SIG-M5 treated with dmso at 0.1 percent for 504 hours (cell line): ENCODE data around the gene KCTD2.
"Not testable (repeated sequence)": the region's sequence is repeated elsewhere in the genome, so short reads cannot be mapped to it uniquely, and the experiment has no call there.

Experiments used
- DNase-seq: peaks from one replicate; lab custom pipeline; 2025; ENCODE audit not compliant: unreplicated experiment; lab: John Stamatoyannopoulos, UW

The KCTD2 gene

DNA sequence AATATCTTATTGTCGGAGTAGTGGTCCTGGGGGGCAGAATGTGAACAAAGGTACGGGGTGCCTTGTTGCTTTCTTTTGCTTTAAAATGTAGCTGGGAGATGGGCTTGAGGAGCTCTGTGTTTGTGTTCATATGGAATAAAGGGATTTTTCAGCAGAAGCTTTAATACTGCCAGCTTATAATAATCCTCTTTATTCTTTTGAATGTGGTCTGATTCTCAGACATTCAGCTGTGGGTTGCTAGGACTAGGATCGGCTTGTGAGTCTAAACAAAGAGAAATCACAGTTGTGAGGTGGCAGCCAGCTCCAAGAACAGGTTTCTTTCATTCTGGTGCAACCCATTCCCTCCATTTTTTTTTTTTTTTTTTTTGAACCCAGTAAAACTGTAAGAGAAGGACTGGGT lies 27.3 kb upstream of the KCTD2 start:
- DNase-seq: no peak

DNA sequence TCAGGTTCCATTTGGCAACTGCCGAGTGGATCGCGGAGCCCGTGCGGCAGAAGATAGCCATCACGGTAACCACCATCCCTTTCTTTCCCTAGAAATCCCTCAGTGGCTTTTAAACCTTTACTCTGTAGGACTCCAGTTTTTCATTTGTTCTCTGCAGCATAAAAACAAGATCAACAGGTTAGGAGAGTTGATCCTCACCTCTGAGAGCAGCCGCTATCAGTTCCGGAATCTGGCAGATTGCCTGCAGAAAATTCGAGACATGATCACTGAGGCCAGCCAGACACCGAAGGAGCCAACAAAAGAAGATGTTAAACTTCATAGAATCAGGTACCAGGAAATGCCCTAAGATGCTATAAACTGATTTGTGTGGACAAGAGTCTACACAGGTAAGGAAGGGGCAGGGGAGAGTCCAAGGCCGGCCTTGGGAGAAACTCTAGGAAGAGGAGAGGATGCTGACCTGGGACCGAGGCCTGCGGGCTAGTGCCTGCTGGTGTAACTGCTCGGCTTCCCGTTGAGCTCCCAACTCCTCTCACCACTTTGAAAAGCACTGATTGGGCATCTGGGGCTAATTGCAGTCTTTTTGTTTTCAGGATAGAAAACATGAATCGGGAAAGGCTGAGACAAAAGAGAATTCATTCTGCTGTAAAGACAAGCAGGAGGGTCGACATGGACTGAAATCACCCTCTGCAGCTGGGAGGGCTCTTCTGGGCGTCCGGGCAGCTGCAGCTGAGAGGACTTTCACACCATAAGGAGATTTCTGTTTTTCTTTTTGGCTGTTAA lies 26.5 kb upstream of the KCTD2 start:
- DNase-seq: no peak

DNA sequence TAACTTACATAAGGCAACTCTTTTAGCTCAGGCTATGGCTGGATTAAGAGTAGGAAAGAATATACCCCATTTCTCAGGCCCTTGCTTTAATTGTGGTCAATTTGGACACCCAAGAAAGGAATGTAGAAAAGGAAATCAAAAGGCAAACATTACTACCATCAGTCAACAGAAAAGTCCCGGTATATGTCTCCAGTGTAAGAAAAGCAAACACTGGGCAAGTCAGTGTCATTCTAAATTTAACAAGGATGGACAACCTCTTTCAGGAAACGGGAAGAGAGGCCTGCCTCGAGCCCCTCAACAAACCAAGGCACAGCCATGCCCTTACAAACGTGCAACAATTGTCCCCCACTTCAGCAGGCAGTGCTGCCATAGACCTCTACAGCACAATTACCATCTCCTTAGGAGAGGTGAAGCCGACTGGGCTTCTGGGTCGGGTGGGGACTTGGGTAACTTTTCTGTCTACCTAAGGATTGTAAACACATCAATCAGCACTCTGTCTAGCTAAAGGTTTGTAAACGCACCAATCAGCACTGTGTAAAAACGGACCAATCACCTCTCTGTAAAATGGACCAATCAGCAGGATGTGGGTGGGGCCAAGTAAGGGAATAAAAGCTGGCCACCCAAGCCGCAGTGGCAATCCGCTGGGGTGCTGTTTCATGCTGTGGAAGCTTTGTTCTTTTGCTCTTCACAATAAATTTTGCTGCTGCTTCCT lies 22.2 kb upstream of the KCTD2 start:
- no peak for DNase-seq

DNA sequence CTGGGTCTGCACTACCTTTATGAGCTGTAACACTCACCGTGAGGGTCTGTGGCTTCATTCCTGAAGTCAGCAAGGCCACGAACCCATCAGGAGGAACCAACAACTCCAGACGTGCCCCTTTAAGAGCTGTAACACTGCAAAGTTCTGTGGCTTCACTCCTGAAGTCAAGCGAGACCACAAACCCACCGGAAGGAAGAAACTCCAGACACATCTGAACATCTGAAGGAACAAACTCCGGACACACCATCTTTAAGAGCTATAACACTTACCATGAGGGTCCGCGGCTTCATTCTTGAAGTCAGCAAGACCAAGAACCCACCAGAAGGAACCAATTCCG lies 21.7 kb upstream of the KCTD2 start:
- DNase-seq: not testable (repeated sequence)

DNA sequence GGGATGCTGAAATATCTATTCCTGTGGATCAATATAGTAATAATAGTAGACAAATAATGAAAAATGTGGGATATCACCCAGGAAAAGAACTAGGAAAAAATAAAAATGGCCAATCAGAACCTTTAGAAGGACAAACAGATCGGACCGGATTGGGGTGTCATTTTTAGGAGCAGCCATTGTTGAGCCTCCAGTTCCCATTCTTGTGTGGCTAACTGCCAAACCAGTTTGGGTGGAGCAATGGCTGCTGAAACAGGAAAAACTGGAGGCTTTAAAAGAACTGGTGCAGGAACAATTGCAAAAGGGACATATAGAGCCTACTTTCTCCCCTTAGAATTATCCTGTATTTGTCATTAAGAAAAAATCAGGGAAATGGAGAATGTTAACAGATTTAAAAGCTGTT lies 20.4 kb upstream of the KCTD2 start:
- DNase-seq: not testable (repeated sequence)

DNA sequence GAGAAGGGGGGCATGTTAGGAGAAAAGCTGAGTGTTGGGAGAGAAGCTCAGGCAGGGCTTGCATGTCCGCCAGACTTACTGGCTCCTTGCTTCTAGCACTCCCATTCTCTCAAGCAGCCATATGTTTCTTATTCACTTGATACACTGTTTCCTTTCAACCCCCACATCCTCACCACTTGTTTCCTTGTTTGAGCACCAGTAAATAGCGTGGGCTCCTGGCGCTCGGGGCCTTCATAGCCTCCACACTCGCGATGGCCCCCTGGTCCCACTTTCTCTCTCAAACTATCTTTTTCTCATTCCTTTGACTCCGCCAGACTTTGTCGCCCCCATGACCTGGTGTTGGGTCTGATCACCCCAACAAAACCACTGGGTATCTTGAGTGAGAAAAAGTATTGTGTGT lies 16.9 kb upstream of the KCTD2 start:
- DNase-seq: no peak

DNA sequence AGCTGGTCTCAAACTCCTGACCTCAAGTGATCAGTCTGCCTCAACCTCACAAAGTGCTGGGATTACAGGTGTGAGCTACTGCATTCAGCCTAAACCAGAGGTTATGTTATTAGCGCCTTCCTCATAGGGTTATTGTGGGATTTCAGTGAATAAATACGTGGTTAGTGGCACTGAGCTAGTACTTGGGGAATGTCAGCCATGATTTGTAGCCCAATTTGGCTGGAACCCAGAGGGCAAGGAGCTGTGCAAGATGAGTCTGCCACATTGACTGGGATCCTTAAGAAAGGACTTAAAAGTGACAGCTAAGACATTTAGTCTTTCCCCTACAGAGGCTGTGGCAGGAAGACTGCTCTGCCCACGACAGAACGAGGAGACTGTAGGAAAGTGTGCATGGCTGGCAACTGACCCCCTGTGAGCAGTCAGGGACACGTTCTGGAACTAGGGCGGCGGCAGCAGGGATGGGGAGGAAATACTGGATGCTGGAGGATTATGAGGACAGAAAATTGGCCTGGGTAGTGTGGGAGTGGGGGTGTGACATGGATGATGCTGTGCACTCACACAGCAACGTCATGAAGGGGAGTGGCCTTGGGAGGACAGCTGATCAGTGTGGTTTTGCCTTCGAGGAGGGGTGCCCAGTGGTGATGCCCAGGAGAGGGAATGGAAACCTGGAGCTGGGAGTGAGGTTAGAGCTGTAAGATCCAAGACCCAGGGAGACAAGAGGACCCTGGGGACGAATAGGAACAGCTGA lies 14.9 kb upstream of the KCTD2 start:
- peak; percentile 68 for DNase-seq

DNA sequence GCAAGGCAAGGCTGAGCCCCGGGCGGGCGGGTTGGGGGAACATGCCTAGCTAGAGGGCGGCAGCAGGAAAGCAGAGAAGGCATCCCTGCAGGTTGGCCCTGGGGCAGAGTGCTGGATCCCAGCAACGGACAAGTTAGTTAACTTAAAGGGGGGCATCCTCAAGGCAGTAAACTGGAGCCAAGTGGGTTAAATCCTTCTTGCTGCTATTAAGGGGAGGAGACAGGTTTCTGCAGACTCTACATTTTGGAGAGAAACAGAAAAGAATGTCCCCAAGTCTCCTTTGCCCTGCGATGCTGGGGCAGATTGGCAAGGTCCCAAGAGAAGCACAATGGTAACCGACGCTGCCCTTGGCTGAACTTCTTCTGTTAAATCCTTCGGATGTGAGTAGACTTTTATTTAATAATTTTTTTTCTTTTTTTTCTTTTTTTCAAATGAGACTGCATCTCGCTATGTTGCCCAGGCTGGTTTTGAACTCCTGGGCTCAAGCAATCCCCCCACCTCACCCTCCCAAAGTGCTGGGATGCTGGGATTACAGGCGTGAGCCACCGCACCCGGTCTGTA lies 14.2 kb upstream of the KCTD2 start:
- no peak for DNase-seq

DNA sequence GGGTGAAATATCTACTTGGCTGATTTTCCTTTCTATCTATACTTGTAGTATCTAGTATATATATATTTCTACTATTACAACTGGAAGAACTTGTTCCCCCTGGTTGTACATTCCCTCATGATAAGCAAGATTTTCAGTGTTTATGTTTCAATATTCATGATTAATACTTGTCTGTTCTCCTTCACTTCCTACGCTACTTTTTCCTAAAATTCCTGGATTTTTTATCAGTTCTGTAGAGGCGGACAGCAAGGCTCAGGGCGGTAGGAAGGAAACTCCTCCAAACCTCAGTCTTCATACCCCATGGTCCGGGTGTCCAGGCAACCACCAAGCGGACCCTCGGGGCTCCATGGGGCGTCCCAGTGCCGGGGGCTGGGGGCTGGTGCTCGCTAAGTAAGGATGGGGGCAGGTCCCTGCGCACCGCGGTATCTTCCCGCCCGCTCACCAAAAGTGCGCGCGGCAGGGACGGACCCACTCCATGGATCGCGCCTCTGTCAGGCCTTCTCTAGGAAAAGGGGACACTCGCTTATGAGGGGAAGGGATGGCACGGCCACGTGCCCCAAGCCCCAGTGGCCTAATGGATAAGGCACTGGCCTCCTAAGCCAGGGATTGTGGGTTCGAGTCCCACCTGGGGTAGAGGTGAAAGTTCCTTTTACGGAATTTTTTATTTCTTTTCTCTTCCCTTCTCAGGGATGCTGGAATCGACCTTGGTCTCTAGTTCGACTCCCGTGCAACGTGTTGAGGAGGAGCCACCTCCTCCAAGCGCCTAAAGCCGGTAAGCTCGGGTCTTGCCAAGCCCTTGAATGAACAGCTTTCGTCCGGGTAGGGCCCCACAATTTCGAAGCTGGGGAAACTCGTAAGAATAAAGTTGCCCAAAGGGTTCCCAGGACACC lies 13.4 kb upstream of the KCTD2 start:
- DNase-seq: peak; percentile 84

DNA sequence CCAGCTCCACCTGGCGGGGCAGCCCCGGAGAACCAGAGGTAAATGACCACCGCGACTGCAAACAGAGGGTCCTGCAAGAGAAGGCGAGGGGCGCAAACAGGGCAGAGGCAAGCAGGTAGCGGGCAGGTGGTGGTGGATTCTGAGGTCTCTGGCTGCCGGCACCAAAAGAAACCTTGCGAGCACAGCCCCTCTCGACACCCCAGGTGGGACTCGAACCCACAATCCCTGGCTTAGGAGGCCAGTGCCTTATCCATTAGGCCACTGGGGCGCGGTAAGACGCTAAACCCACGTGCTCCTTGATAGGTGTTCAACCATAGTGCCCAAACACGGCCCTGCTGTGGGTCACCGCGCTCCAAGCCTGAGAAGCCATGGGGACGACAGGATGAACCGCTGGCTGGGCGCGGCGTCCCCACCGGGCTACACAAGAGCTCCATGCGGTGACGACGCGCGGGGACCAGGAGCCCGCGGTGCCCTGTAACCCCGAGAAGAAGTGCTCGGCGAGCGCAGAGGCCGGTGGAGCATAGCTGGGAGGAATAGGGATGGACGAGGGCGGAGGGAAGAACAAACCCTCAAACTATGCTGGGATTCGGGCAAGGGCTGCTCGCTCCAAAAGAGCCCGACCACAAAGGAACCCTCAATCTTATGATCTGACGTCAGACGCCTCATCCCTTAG lies 12.7 kb upstream of the KCTD2 start:
- DNase-seq: peak; percentile 88

DNA sequence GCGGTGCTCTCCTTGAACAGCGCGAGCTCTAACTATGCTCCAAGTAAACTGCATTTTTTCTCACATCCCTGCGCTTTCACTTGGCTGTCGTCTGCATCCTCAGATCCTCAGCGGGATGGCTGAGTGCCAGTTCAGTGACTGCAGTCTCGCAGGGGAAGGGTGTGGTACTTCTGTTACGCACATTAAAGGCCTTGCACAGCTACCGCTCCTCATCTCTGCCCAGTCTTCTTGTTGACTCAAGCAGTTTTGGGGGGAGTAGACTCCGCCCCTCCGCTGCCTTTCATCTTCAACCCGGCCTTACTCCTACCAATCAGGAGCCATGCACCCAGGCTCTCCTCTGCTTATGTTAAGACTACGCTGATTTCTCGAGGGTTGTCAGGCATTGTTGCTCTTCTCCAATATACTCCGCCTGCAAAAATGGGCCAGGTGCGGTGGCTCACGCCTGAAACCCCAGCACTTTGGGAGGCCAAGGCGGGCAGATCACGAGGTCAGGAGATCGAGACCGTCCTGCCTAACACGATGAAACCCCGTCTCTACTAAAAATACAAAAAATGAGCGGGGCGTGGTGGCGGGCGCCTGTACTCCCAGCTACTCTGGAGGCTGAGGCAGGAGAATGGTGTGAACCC lies 10.3 kb upstream of the KCTD2 start:
- no peak for DNase-seq

DNA sequence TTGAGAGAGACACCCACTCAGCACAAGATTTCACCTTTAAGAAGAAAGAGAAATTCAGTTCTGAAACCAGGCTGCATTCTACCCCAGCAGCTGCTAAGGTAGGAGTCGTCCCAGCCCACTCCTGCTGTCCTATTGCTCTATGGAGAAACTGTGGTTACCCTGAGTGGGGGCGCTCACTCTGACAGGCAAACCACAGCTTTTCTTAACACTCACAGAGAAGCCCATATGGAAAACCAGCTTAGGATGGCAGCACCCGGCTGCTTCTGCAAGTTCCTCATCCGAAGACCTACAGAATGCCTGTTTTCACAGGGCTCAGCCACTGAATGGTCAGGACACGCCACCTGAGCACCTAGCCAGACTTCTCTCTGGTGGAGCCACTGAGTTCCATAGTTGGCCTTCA lies 7.8 kb upstream of the KCTD2 start:
- no peak for DNase-seq

DNA sequence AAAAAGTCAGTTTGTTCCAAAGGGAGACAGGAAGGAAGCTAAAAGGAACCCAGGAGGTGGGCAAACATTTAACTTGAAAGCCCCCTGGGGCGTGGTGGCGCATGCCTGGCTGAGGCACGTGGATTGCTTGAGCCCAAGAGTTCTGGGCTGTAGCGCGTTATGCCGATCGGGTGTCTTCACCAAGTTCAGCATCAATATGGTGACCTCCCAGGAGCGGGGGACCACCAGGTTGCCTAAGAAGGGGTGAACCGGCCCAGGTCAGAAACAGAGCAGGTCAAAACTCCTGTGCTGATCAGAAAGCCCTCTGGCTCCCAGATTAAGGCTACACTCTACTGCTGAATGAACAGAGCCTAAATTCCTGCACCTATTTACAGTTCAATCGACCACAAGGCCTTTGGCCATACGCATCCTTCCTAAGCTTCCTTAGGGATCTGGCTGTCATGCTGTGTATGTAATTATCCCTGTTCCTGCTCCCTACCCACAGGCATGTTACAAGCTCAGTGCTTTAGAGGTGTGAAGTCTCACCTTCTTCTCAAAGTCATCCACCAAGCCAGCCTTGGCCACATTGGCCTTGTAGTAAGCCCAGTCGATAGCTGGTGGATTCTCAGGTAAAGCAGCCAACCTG lies 5.3 kb upstream of the KCTD2 start:
- DNase-seq: no peak

DNA sequence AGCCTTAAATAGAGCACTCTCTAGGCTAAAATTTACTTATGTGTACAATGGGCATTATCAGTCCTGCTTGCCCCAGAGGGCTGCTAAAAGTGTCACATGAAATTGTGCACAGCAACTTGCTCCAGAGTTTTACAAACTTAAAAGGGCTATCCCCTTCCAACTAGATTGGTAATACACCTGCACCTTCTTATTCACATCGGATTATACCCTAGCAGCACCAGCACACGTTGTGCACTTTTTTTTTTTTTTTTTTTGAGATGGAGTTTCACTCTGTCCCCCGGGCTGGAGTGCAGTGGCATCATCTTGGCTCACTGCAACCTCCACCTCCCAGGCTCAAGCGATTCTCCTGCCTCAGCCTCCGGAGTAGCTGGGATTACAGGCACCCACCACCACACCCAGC lies 3.2 kb upstream of the KCTD2 start:
- not testable (repeated sequence) for DNase-seq

DNA sequence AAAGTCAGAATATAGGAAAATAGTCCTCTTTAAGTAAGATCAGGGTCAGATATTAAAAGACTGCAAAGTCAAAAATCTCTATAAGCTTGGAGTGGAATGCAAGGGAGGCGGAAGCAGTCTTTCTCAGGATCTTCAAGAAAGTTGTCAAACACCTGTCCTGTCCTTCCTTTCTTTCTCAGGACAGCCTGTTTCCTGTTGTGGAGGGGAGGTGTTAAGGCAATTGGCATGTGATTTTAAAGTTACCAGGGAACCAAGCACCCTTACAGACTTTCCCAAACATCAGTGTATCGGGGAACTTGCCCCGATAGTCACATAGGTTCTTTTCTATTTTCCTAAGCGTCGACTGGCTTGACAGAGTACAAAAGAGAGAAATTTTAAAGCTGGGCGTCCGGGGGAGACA lies 2.3 kb upstream of the KCTD2 start:
- DNase-seq: no peak

DNA sequence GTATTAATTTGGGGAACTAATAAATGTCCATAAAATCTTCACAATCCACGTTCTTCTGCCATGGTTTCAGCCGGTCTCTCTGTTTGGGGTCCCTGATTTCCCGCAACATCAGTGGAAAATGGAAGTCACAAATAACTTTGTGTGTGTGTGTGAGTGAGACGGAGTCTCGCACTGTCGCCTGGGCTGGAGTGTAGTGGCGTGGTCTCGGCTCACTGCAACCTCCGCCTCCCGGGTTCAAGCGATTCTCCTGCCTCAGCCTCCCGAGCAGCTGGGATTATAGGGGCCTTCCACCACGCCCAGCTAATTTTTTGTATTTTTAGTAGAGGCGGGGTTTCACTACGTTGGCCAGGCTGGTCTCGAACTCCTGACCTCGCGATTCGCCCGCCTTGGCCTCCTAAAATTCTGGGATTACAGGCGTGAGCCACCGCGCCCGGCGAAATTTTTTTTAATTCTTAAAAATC lies 1.0 kb upstream of the KCTD2 start:
- not testable (repeated sequence) for DNase-seq

DNA sequence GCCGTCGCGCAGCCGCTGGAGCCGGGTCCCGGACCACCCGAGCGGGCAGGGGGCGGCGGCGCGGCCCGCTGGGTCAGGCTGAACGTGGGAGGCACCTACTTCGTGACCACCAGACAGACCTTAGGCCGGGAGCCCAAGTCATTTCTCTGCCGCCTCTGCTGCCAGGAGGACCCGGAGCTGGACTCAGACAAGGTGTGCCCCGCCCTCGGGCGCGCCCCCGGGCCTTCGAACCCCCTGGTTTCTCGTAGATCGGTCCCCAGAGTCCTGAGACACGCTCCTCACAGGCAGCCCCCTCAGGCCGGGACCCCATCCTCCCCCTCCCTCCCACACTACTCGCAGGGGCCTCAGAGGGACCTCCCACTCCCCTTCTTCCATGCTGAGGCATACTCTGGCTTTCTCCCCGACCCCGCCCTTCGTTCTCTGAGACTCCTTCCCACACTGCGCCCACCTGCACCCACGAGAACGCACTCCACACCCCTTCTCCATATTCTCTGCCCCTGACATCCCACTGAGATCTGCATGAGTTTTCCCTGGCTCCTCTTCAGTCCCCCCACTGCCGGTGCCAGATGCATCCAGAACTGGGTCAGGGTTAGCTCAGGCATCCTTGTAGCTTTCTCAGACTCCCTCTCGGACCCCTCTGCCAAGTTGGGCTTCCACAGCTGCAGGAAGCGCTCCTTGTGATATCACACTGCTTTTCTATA lies 523 bp downstream of the KCTD2 start:
- no peak for DNase-seq

DNA sequence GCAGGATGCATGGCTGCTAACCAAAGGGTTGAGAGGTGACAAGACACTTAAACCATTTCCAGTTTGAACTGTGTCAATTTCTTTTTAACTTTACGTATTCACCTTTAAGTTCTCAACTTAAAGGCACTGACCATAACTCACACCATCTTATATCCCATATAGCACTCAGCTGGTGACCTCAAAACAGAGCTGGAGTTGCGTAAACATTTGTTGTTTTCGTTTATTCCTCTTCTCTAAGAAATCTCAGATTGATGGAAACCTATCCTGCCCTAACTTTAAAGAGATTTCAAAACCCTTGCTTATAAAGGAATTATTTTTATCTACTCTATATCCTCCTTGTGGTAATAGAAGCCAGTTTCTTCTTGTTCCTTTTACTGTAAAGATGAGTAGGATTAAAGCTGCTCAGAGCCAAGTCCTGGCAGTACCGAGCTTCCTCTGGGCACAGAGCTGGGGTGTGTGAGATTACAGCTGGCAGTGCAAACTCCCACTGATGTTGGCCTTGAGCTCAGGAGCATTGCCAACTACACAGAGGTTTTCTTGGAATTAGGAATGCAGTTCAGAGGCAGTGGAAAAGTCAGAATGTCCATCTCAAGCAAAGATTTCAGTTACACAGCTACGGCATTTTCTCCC lies 1.3 kb downstream of the KCTD2 start:
- DNase-seq: no peak
